Ishikawa (cell line): ENCODE measurements around the gene C1orf52.
A peak's percentile ranks its signal among the peaks of the same experiment; 100 is the strongest.

Source experiments
- CREB1 ChIP-seq: IDR thresholded peaks from 2 replicates; pipeline ENCODE4 v1.6.1; 2012; ENCODE audit warnings: low read depth
- EP300 ChIP-seq: IDR thresholded peaks from 2 replicates; pipeline ENCODE4 v1.6.1; 2012; ENCODE audit warnings: borderline replicate concordance
- RAD21 ChIP-seq: IDR thresholded peaks from 2 replicates; pipeline ENCODE4 v1.6.1; 2012; ENCODE audit warnings: low read depth
- REST ChIP-seq: IDR thresholded peaks from 2 replicates; pipeline ENCODE4 v1.6.1; 2012; ENCODE audit warnings: low read depth, mild to moderate bottlenecking
- YY1 ChIP-seq: IDR thresholded peaks from 2 replicates; pipeline ENCODE4 v1.6.1; 2012; ENCODE audit warnings: low read depth

- no peak for TF ChIP-seq YY1
- no peak for TF ChIP-seq REST
- TF ChIP-seq EP300: peak; percentile 81
- no peak for TF ChIP-seq CREB1
- TF ChIP-seq RAD21: no peak
Measured at GRCh38 chr1:85297855-85298629, 38.6 kb upstream of the C1orf52 start.
